ENCODE data around the gene CEP85L. TPM values are rescaled to one million over a fixed set of nuclear protein-coding genes. Genes with fewer than 3 reads are reported as not detected.
A peak's percentile ranks its signal among the peaks of the same experiment; 100 is the strongest.

CEP85L gene
- total RNA-seq, 2 experiments from 2014 or later = 32.9 to 39.6 TPM

- CTCF ChIA-PET = interaction anchor here (1.4 kb wide), 1 partner anchor 9 kb away, joined by 3 read pairs; no protein-coding TSS in a partner anchor
- no peak for ATAC-seq
Measured at GRCh38 chr6:118674772-118675171, 23.4 kb upstream of the CEP85L start.

GRCh38 chr6:118672678-118673077, 21.3 kb upstream of the CEP85L start:
- H3K4me1 Mint-ChIP-seq = peaks cover 10% of the 10 kb centered on the region
- ATAC-seq = no peak
- no peak for DNase-seq
- CTCF ChIA-PET = interaction anchor here (1.5 kb wide), 1 partner anchor 8 kb away, joined by 7 read pairs; no protein-coding TSS in a partner anchor
- no peak overlapping the region for H3K4me3 Mint-ChIP-seq
- H3K27ac Mint-ChIP-seq = no peak overlapping the region
- H3K27me3 Mint-ChIP-seq = no peaks in the 10 kb centered on the region
- peaks cover 21% of the 10 kb centered on the region for H3K36me3 Mint-ChIP-seq
- H3K9me3 Mint-ChIP-seq (ENCODE audit: low read depth) = no peaks in the 10 kb centered on the region

More at GRCh38 chr6:118674772-118675171, 23.4 kb upstream of the CEP85L start:
- Mint-ChIP-seq H3K4me1 (peaks cover 15% of the 10 kb centered on the region), H3K36me3 (peaks cover 36% of the 10 kb centered on the region), H3K9me3 (ENCODE audit: low read depth) (no peaks in the 10 kb centered on the region), H3K27ac (no peak overlapping the region), H3K4me3 (no peak overlapping the region), H3K27me3 (no peaks in the 10 kb centered on the region)
- no peak for DNase-seq

GRCh38 chr6:118669561-118669960, 18.2 kb upstream of the CEP85L start:
- H3K27ac Mint-ChIP-seq = no peak overlapping the region
- no peaks in the 10 kb centered on the region for H3K27me3 Mint-ChIP-seq
- DNase-seq (no peak), ATAC-seq (no peak)
- CTCF ChIA-PET = interaction anchor here (2.1 kb wide), 1 partner anchor 15 kb away, joined by 5 read pairs; no protein-coding TSS in a partner anchor
- H3K36me3 Mint-ChIP-seq = peaks cover 8% of the 10 kb centered on the region
- peaks cover 16% of the 10 kb centered on the region for H3K4me1 Mint-ChIP-seq
- H3K9me3 Mint-ChIP-seq (ENCODE audit: low read depth) = no peaks in the 10 kb centered on the region
- no peak overlapping the region for H3K4me3 Mint-ChIP-seq

GRCh38 chr6:118668761-118669385, 17.5 kb upstream of the CEP85L start:
- no peaks in the 10 kb centered on the region for H3K27me3 Mint-ChIP-seq
- DNase-seq = no peak
- ATAC-seq = no peak
- no peak overlapping the region for H3K4me3 Mint-ChIP-seq
- CTCF ChIA-PET = interaction anchor here (2.1 kb wide), 1 partner anchor 15 kb away, joined by 5 read pairs; no protein-coding TSS in a partner anchor
- H3K9me3 Mint-ChIP-seq (ENCODE audit: low read depth) = no peaks in the 10 kb centered on the region
- H3K36me3 Mint-ChIP-seq = peaks cover 11% of the 10 kb centered on the region
- peaks cover 22% of the 10 kb centered on the region for H3K4me1 Mint-ChIP-seq
- H3K27ac Mint-ChIP-seq = no peak overlapping the region

GRCh38 chr6:118667988-118668387, 16.6 kb upstream of the CEP85L start:
- H3K27me3 Mint-ChIP-seq = no peaks in the 10 kb centered on the region
- H3K36me3 Mint-ChIP-seq = peaks cover 9% of the 10 kb centered on the region
- no peak overlapping the region for H3K4me3 Mint-ChIP-seq
- ATAC-seq (no peak), DNase-seq (no peak)
- peaks cover 22% of the 10 kb centered on the region for H3K4me1 Mint-ChIP-seq
- no peak overlapping the region for H3K27ac Mint-ChIP-seq
- CTCF ChIA-PET = interaction anchor here (1.2 to 2.1 kb wide), 2 partner anchors 10 to 16 kb away, joined by 3 to 5 read pairs; no protein-coding TSS in a partner anchor
- H3K9me3 Mint-ChIP-seq (ENCODE audit: low read depth) = no peaks in the 10 kb centered on the region

- Mint-ChIP-seq H3K4me3 (peak overlapping the region; percentile 80), H3K9me3 (ENCODE audit: low read depth) (no peaks in the 10 kb centered on the region), H3K27ac (peak overlapping the region; percentile 93), H3K4me1 (peaks cover 23% of the 10 kb centered on the region), H3K36me3 (peaks cover 24% of the 10 kb centered on the region), H3K27me3 (no peaks in the 10 kb centered on the region)
- ATAC-seq = peak; percentile 32
- CTCF ChIA-PET = no interaction called here
- no peak for DNase-seq
Measured at GRCh38 chr6:118665011-118665410, 13.6 kb upstream of the CEP85L start.

GRCh38 chr6:118663993-118664985, 12.9 kb upstream of the CEP85L start:
- Mint-ChIP-seq H3K4me1 (peaks cover 27% of the 10 kb centered on the region), H3K9me3 (ENCODE audit: low read depth) (no peaks in the 10 kb centered on the region), H3K4me3 (peak overlapping the region; percentile 80), H3K27me3 (no peaks in the 10 kb centered on the region), H3K27ac (peak overlapping the region; percentile 93), H3K36me3 (peaks cover 24% of the 10 kb centered on the region)
- CTCF ChIA-PET = no interaction called here
- ATAC-seq (peak; percentile 77), DNase-seq (no peak)

- peaks cover 32% of the 10 kb centered on the region for H3K4me1 Mint-ChIP-seq
- H3K9me3 Mint-ChIP-seq (ENCODE audit: low read depth) = no peaks in the 10 kb centered on the region
- no peak overlapping the region for H3K27ac Mint-ChIP-seq
- CTCF ChIA-PET = no interaction called here
- ATAC-seq = no peak
- no peak overlapping the region for H3K4me3 Mint-ChIP-seq
- DNase-seq = no peak
- H3K36me3 Mint-ChIP-seq = peaks cover 22% of the 10 kb centered on the region
- no peaks in the 10 kb centered on the region for H3K27me3 Mint-ChIP-seq
Measured at GRCh38 chr6:118661831-118662230, 10.4 kb upstream of the CEP85L start.

- H3K9me3 Mint-ChIP-seq (ENCODE audit: low read depth) = no peaks in the 10 kb centered on the region
- no peak for ATAC-seq
Measured at GRCh38 chr6:118660218-118660569, 8.8 kb upstream of the CEP85L start.

GRCh38 chr6:118659513-118660217, 8.3 kb upstream of the CEP85L start:
- Mint-ChIP-seq H3K27ac (no peak overlapping the region), H3K9me3 (ENCODE audit: low read depth) (no peaks in the 10 kb centered on the region), H3K4me1 (peaks cover 37% of the 10 kb centered on the region), H3K4me3 (no peak overlapping the region), H3K27me3 (no peaks in the 10 kb centered on the region), H3K36me3 (peaks cover 29% of the 10 kb centered on the region)
- ATAC-seq (no peak), DNase-seq (no peak)
- CTCF ChIA-PET = interaction anchor here (0.9 kb wide), 1 partner anchor 8 kb away, joined by 3 read pairs; the partner anchor contains the start of gene CEP85L

More at GRCh38 chr6:118660218-118660569, 8.8 kb upstream of the CEP85L start:
- CTCF ChIA-PET = interaction anchor here (0.9 kb wide), 1 partner anchor 9 kb away, joined by 3 read pairs; the partner anchor contains the start of gene CEP85L
- H3K4me1 Mint-ChIP-seq = peaks cover 41% of the 10 kb centered on the region
- no peak overlapping the region for H3K27ac Mint-ChIP-seq
- H3K4me3 Mint-ChIP-seq = no peak overlapping the region
- H3K27me3 Mint-ChIP-seq = no peaks in the 10 kb centered on the region
- no peak for DNase-seq
- peaks cover 29% of the 10 kb centered on the region for H3K36me3 Mint-ChIP-seq

GRCh38 chr6:118656847-118657451, 5.6 kb upstream of the CEP85L start:
- CTCF ChIA-PET = no interaction called here
- ATAC-seq = peak; percentile 53
- Mint-ChIP-seq H3K27ac (peak overlapping the region; percentile 38), H3K4me1 (peaks cover 39% of the 10 kb centered on the region), H3K9me3 (ENCODE audit: low read depth) (no peaks in the 10 kb centered on the region), H3K36me3 (peaks cover 18% of the 10 kb centered on the region), H3K4me3 (no peak overlapping the region), H3K27me3 (no peaks in the 10 kb centered on the region)
- DNase-seq = no peak

GRCh38 chr6:118652051-118652615, 742 bp upstream of the CEP85L start:
- H3K4me1 Mint-ChIP-seq = peaks cover 40% of the 10 kb centered on the region
- no peak for ATAC-seq
- CTCF ChIA-PET = interaction anchor here (0.9 to 1.4 kb wide), 4 partner anchors 8 to 149 kb away, joined by 3 to 5 read pairs (median 4); no protein-coding TSS in a partner anchor
- H3K27me3 Mint-ChIP-seq = no peaks in the 10 kb centered on the region
- H3K4me3 Mint-ChIP-seq = peak overlapping the region; percentile 87
- H3K9me3 Mint-ChIP-seq (ENCODE audit: low read depth) = no peaks in the 10 kb centered on the region
- H3K36me3 Mint-ChIP-seq = peaks cover 13% of the 10 kb centered on the region
- DNase-seq = no peak
- peak overlapping the region; percentile 88 for H3K27ac Mint-ChIP-seq

All from activated CD8-positive, alpha-beta memory T cell treated with anti-CD3 and anti-CD28 coated beads, Interleukin-2, amount 10 ng/mL, durations not matched to agents 7 days and 5 days (primary cell).